Measurements from ENCODE around the gene STXBP4.

The STXBP4 gene

DNA sequence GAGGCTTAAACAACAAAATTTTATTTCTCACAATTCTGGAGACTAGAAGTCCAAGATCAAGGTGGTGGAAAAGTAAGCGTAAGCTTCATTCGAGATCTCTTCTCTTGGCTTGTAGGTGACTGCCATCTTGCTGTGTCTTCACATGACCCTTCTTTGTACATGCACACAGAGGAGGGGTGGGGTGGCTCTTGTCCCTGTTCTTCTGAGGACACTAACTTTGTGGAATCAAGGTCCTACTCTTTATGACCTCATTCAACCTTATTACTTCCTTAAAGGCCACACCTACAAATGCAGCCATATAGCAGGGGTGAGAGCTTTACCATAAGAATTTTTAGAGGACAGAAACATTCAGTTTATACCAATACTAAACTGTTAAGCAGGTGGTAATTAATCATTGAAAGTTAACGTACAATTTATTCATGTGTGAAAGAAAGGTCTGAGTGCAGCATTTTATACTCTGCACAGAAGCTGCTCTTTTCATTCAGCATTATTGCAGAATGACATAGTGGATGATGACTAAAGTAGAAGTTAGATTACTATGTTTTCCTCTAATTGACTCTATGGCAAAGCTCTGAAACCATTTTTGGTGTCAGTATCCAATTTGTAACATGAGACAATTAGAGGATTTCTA is 156.3 kb downstream of the STXBP4 start:
- no peak for DNase-seq

GRCh38 chr17:55133583-55133982 is 165.0 kb downstream of the STXBP4 start:
- no peak for DNase-seq

DNA sequence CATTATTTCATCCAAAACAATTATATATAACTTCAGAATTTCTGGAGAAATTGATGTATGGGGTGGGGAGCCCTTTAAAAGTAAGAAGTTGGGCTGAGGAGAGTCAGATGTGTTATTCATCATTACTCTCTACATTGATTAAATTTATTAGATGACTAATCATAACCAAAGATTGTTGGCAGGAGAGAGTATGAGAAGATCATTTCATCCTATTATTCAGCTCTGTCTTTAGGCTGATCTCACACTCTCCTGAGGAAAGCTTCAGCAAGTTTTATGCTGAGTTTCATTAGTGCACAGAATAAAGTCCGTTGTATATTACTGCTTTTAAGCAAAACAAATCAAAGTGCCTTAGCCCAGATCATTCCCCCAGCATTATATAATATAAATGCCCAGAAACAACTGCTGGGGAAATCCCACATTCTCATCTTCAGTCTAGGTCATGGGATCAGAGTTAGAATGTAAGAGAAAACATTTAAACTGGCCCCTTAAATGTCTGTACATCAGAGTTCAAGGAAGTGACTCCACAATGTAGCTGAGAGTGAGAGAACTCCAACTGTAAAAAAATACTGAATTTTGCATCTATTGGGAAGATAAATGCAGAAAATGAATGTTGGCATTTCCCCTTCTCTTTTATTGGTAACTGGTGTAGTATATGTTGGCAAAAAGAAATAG is 166.1 kb downstream of the STXBP4 start:
- no peak for DNase-seq

DNA sequence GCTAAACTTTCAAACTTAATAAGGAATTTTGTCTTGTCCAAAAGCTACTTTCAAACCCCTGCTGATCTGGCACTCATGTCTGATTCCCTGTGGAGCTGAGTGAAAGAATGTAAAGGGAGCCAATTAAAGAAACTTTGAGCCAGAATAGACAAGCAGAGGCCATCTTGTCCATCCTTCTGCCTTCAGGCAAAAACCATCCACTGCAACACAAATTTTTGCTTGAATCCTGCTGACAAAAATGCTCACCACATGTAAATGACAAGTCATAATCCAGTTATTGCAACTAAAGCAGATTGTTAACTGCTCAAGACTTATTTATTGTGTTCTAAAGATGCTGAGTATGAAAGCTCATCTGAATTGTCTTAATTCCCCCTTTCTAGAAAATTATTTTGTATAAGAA is 172.2 kb downstream of the STXBP4 start:
- DNase-seq, result peak; percentile 33

- DNase-seq, result no peak
Observed at GRCh38 chr17:55144518-55144917, 176.0 kb downstream of the STXBP4 start.

DNA sequence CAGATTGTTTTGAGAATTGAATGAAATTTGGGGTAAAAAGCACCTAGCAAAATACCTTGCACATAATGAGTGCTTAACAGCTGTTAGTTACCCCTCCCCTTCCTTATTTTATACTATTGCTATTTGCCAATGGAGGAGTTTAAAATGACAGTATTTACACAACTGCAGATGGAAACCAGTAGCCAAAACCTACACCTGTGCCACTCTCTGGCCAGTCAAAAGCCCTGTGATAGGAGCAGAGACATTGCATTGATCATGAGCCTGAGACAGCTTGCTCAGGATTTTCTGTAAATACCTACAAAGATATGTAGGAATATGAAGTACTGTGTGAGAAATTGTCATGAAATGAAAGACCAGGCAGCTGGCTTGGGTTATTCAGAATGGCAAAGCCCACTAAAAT is 180.9 kb downstream of the STXBP4 start:
- no peak for DNase-seq

GRCh38 chr17:55152236-55152635 is 183.7 kb downstream of the STXBP4 start:
- no peak for DNase-seq

GRCh38 chr17:55154101-55154500 is 185.5 kb downstream of the STXBP4 start:
- no peak for DNase-seq

- DNase-seq, result no peak
Observed at GRCh38 chr17:55155856-55156560, 187.4 kb downstream of the STXBP4 start.

- peak; percentile 10 for DNase-seq
Observed at GRCh38 chr17:55157165-55157564, 188.6 kb downstream of the STXBP4 start.

GRCh38 chr17:55158439-55158838 is 189.9 kb downstream of the STXBP4 start:
- DNase-seq, result no peak

GRCh38 chr17:55159251-55159650 is 190.7 kb downstream of the STXBP4 start:
- no peak for DNase-seq

- no peak for DNase-seq
Observed at GRCh38 chr17:55160501-55160900, 191.9 kb downstream of the STXBP4 start.

- DNase-seq, result peak; percentile 79
Observed at GRCh38 chr17:55161935-55162555, 193.5 kb downstream of the STXBP4 start.

DNA sequence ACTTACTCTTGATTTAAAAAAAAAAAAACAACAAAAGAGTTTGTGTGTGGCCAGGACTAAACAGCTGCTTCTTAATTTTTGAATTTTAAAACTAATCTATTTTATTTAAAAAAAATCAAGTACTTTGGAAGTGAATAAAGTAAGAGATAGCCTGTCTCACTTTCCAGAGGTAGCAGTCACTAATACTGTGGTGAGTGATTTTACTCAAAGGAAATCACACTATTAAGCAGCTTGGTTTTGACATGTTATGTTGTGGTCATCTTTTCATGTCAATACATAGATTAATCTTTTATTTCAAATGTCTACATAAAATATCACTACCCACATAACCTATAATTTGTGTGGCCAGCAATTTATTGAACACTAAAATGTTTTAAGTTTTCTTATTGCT is 194.0 kb downstream of the STXBP4 start:
- DNase-seq, result no peak

- DNase-seq, result no peak
Observed at GRCh38 chr17:55163408-55163807, 194.8 kb downstream of the STXBP4 start.

GRCh38 chr17:55166506-55166905 is 197.9 kb downstream of the STXBP4 start:
- no peak for DNase-seq

GRCh38 chr17:55167024-55167725 is 198.6 kb downstream of the STXBP4 start:
- no peak for DNase-seq

- no peak for DNase-seq
Observed at GRCh38 chr17:55168958-55169687, 200.6 kb downstream of the STXBP4 start.

DNA sequence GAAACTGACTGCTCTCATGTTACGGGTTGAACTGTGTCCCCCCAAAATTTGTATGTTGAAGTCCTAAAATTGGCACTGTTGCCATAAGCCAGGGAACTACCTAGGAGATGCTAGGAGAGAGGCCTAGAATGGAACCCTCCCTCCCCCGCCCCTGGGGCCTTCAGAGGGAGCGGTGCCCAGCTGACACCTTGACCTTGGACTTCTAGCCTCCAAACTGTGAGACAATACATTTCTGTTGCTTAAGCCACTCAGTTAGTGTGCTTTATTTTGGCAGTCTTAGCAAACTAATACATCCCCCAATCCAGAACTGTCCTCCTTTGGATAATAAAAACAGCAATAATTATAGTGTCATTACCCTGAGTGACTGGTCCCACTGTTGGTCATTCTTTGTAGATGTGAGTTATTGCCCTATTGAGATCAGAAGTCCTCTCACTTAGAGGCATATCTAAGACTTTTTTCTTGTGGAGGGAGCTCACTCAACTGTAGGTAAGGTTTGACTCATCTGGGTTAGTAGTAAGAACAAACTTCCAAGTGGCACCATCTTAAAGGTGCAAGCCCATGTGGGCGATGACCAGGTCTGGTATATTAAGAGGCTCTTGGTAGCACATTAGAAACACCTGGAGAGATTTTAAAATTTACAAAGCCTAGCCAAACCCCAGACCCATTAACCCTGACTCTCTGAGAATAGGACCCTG is 203.2 kb downstream of the STXBP4 start:
- DNase-seq, result no peak

DNA sequence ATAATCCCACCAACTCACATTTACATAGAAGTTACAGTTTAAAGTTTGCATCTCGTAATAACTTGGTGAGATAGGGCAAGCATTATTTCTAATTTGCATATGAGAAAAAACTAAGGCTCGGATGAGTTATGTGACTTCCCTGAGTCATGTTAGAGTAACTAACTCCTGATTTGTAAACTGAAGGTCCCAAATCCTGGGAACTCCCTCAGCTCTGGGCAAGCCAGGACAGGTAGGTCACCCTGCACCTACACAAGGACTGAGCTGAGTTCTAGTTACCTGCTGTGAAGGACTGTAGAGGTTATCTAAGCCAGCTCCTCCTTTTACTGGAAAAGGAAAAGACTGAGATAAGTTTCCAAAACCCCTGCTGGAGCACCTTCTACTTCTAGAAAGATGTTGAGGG is 204.0 kb downstream of the STXBP4 start:
- no peak for DNase-seq

GRCh38 chr17:55174133-55174532 is 205.6 kb downstream of the STXBP4 start:
- DNase-seq, result no peak

Measured in fibroblast of skin of scalp (primary cell).